ENCODE results near the gene ST6GAL1. TPM values are rescaled to one million over a fixed set of nuclear protein-coding genes. Genes with fewer than 3 reads are reported as not detected.

Gene ST6GAL1
- total RNA-seq, 4 donors from 2014 or later: 32.6 to 107 (median 57.1) TPM

DNA sequence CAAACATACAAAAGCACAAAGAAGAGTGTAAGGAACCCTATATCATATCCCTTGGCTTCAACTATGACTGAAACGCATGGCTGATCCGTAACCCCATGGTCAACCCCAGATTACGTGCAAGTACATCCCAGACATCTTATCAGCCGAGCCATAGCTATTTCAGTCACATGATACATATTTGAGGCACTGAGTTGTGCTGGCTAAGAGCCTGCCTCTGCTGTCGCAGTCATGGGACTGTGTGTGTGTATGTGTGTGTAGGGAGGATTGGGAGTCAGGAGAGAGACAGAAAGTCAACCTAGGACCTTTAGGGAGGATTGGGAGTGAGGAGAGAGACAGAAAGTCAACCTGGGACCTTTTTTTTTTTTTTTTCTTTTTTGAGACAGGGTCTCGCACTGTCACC is 8.4 kb downstream of the ST6GAL1 start:
- Histone ChIP-seq H3K9me3 (no peaks in the 10 kb centered on the region), H3K36me3 (no peaks in the 10 kb centered on the region), H3K27me3 (no peaks in the 10 kb centered on the region), H3K4me3 (no peak overlapping the region), H3K4me1 (no peaks in the 10 kb centered on the region), H3K27ac (peak overlapping the region in 1 of 2 donors; percentile 35)
- no peak for DNase-seq
- intact Hi-C loops (cut with DNase I; ENCODE audit: low total_unique reads): no loop called here
- no peak for TF ChIP-seq POLR2A (IDR thresholded peaks at IDR 0.05)
- TF ChIP-seq, protein P1, sequence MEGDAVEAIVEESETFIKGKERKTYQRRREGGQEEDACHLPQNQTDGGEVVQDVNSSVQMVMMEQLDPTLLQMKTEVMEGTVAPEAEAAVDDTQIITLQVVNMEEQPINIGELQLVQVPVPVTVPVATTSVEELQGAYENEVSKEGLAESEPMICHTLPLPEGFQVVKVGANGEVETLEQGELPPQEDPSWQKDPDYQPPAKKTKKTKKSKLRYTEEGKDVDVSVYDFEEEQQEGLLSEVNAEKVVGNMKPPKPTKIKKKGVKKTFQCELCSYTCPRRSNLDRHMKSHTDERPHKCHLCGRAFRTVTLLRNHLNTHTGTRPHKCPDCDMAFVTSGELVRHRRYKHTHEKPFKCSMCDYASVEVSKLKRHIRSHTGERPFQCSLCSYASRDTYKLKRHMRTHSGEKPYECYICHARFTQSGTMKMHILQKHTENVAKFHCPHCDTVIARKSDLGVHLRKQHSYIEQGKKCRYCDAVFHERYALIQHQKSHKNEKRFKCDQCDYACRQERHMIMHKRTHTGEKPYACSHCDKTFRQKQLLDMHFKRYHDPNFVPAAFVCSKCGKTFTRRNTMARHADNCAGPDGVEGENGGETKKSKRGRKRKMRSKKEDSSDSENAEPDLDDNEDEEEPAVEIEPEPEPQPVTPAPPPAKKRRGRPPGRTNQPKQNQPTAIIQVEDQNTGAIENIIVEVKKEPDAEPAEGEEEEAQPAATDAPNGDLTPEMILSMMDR (IDR thresholded peaks at IDR 0.05): no peak

DNA sequence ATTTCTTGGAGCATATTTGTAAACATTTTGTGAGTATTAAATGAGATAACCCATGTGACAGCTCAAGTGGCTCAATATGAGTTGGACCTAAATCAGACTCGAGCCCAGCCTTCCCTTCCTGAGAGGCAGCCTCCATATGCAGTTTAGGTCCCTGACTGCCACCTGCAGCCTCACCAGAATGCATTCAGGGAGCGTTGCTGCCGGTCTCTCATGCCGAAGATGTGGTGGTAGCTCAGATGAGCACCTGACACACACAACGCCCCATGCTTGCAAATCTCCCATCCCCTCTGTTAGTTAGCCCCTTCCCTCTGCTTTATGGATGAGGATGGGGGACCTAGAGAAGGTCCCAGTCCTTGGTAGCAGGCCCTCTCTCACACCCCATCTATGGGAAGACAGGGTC is 9.2 kb downstream of the ST6GAL1 start:
- DNase-seq: no peak
- Histone ChIP-seq H3K4me1 (no peaks in the 10 kb centered on the region), H3K4me3 (no peak overlapping the region), H3K27me3 (no peaks in the 10 kb centered on the region), H3K9me3 (no peaks in the 10 kb centered on the region), H3K36me3 (no peaks in the 10 kb centered on the region), H3K27ac (peak overlapping the region in 1 of 2 donors; percentile 79)
- TF ChIP-seq, protein P1 (IDR thresholded peaks at IDR 0.05): no peak
- TF ChIP-seq POLR2A (IDR thresholded peaks at IDR 0.05): no peak
- intact Hi-C loops (cut with DNase I; ENCODE audit: low total_unique reads): no loop called here

DNA sequence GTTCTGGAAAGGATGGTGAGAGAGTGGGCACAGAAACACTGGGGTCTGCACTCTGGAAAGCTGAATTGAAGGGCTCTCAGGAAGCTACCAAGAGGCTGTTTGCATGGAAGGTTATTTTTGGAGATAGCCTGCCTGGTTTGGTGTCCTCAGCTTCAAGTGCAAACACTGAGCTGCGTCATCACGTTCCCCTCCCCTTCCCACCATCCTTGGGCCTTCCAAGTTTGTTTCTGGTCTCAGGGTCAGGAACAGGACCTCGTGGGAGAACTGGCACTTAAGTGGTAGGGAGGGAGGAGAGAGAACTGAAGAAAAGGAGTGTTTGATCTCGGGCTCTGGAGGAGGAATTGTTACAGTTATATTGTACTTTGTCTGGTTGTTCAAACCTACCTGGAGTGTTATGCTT is 10.6 kb downstream of the ST6GAL1 start:
- intact Hi-C loops (cut with DNase I; ENCODE audit: low total_unique reads): no loop called here

DNA sequence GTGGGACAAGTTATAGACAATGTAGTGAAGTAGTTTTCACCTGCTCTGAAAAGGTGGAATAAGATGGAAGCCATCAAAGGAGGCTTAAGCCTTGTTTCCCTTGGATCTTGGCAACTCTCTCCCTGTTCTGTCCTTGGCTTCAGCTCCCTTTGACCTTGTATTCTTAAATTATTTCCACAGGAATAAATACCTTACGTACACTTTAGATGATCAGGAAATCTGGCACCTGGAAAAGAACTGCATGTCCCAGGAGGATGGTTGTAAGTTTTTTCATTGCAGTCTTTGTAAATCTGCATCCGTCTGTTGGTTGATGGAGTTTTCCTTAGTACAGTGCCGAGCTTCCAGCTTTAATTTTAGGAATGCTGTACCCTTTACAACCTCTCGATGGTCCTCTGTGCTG is 11.8 kb downstream of the ST6GAL1 start:
- Histone ChIP-seq H3K36me3 (no peaks in the 10 kb centered on the region), H3K4me1 (no peaks in the 10 kb centered on the region), H3K9me3 (no peaks in the 10 kb centered on the region), H3K27ac (peak overlapping the region; percentile 57 to 79), H3K27me3 (no peaks in the 10 kb centered on the region), H3K4me3 (no peak overlapping the region)
- DNase-seq: no peak
- TF ChIP-seq, protein P1 (IDR thresholded peaks at IDR 0.05): no peak
- TF ChIP-seq POLR2A (IDR thresholded peaks at IDR 0.05): no peak
- intact Hi-C loops (cut with DNase I; ENCODE audit: low total_unique reads): no loop called here

More for the DNA sequence above, 10.6 kb downstream of the ST6GAL1 start:
- peak; percentile 43 to 48 for DNase-seq
- Histone ChIP-seq H3K36me3 (no peaks in the 10 kb centered on the region), H3K9me3 (no peaks in the 10 kb centered on the region), H3K4me1 (no peaks in the 10 kb centered on the region), H3K27ac (peak overlapping the region; percentile 57 to 79), H3K27me3 (no peaks in the 10 kb centered on the region), H3K4me3 (no peak overlapping the region)
- TF ChIP-seq, protein P1 (IDR thresholded peaks at IDR 0.05): no peak
- no peak for TF ChIP-seq POLR2A (IDR thresholded peaks at IDR 0.05)

DNA sequence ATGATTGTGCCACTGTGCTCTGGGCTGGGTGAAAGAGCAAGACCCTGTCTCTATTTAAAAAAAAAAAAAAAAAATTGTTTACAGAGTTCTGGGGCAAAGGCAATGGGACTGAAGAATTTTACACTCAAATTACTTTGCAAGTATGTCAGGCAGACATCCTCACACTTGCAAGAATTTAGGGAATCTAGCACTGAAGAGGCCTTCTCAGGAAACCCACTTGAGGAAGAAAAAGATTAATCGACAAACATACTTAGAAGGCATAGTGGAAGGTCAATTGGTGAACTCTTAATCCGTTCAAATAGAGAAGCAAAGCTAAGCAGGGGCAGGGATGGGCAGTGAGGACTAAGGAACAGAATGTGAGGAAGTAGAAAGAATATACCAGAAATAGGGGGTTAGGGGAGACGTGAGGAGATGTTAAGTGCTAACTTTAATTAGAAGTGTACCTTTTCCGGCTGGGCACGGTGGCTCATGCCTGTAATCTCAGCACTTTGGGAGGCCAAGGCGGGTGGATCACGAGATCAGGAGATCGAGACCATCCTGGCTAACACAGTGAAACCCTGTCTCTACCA is 15.0 kb downstream of the ST6GAL1 start:
- intact Hi-C loops (cut with DNase I; ENCODE audit: low total_unique reads): no loop called here
- Histone ChIP-seq H3K36me3 (no peaks in the 10 kb centered on the region), H3K9me3 (no peaks in the 10 kb centered on the region), H3K27me3 (no peaks in the 10 kb centered on the region), H3K4me1 (no peaks in the 10 kb centered on the region), H3K4me3 (no peak overlapping the region), H3K27ac (no peak overlapping the region)
- TF ChIP-seq, protein P1 (IDR thresholded peaks at IDR 0.05): no peak
- TF ChIP-seq POLR2A (IDR thresholded peaks at IDR 0.05): no peak
- no peak for DNase-seq

Measured in uterus (tissue), 4 donors.